Measurements from ENCODE around the gene PLD2.
"Not testable (repeated sequence)": the region's sequence is repeated elsewhere in the genome, so short reads cannot be mapped to it uniquely, and the experiment has no call there.

The PLD2 gene

GRCh38 chr17:4856271-4856936 is 49.5 kb downstream of the PLD2 start:
- peak in 13 of 56 donors; percentile 8 to 72 (median 49) for DNase-seq

GRCh38 chr17:4856937-4857314 is 50.0 kb downstream of the PLD2 start:
- peak in 49 of 56 donors; percentile 17 to 83 (median 62) for DNase-seq

GRCh38 chr17:4857347-4857746 is 50.4 kb downstream of the PLD2 start:
- DNase-seq = not testable (repeated sequence)

DNA sequence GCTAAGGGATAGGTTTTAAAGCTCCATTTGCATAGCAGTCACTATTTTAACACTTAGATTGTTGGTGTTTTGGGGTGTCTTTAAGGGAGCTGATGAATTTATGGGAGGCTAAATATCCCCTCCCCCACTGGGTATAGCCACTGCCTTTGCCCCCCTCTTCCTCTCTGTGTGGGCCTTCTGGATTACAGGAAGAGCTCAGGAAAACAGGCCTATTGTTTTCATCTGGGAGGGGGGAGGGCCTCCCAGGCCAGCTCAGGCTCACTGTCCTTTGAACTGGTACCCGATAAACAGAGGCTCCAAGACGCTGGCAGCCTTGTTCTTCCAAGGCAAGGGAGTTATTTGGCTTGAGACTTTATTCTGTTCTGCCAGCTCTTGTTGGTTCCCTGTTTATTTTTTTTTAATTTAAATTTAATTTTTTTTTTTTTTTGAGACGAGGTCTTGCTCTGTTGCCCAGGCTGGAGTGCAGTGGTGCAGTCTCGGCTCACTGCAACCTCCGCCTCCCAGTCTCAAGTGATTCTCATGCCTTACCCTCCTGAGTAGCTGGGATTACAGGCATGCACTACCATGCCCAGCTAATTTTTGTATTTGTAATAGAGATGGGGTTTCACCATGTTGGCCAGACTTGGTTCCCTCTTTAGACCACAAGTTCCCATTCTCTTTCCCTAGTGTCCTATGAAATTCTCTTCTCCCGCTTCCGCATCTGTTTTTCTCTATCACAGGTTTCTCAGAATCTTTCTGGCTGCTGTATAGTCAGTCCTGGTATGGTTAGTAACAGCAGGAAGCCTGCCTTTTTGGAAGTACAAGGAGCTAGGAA is 51.3 kb downstream of the PLD2 start:
- peak in 52 of 56 donors; percentile 17 to 89 (median 68) for DNase-seq

- peak in 42 of 56 donors; percentile 10 to 66 (median 34) for DNase-seq
Measured at GRCh38 chr17:4858882-4859260, 51.9 kb downstream of the PLD2 start.

GRCh38 chr17:4859816-4860625 is 53.1 kb downstream of the PLD2 start:
- peak in 13 of 56 donors; percentile 12 to 39 (median 24) for DNase-seq

- DNase-seq = peak in 4 of 56 donors; percentile 23 to 36 (median 32)
Measured at GRCh38 chr17:4860651-4861050, 53.7 kb downstream of the PLD2 start.

GRCh38 chr17:4861052-4861451 is 54.1 kb downstream of the PLD2 start:
- DNase-seq = peak in 6 of 56 donors; percentile 18 to 37 (median 26)

DNA sequence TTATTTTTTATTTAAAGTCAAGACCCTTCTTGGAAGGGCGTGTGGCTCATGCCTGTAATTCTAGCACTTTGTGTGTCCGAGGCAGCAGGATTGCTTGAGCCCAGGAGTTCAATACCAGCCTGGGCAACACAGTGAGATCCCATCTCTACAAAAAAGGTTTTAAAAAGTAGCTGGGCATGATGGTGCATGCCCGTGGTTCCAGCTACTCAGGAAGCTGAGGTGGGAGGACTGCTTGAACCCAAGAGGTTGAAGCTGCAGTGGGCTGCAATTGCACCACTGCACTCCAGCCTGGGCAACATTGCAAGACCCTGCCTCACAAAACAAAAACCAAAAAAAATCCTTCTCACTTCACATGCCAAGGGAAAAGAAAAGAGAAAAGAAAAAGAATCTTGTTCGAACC is 55.8 kb downstream of the PLD2 start:
- no peak for DNase-seq

- no peak for DNase-seq
Measured at GRCh38 chr17:4863321-4863720, 56.4 kb downstream of the PLD2 start.

DNA sequence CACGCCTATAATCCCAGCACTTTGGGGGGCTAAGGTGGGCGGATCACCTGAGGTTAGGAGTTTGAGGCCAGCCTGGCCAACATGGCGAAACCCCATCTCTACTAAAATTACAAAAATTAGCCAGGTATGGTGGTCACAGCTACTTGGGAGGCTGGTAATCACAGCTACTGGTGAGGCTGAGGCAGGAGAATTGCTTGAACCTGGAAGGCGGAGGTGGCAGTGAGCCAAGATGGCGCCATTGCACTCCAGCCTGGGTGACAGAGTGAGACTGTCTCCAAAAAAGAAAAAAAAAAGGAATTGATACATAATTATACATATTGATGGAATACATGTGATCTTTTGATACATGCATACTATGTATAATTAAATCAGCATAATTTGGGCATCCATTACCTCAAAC is 60.6 kb downstream of the PLD2 start:
- not testable (repeated sequence) for DNase-seq

DNA sequence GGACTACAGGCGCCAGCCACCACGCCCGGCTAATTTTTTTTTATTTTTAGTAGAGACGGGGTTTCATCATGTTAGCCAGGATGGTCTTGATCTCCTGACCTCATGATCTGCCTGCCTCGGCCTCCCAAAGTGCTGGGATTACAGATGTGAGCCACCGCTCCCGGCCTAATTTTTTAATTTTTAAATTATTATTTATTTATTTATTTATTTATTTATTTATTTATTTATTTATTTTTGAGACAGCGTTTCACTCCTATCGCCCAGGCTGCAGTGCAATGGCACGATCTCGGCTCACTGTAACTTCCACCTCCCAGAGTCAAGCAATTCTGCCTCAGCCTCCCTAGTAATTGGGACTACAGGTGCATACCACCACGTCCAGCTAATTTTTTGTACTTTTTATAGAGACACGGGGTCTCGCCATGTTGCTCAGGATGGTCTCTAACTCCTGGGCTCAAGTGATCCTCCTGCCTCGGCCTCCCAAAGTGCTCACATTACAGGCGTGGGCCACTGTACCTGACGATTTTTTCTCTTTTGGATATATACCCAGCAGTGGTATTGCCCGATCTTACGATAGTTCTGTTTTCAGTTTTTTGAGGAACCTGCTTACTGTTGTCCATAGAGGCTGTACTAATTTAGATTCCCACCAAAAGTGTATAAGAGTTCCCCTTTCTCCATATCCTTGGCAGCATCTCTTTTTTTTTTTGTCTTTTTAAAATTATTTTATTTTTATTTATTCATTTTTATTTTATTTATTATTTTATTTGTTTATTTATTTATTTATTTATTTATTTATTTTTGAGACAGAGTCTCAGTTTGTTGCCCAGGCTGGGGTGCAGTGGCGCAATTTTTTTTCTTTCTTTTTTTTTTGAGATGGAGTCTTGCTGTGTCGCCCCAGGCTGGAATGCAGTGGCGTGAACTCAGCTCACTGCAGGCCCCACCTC is 62.4 kb downstream of the PLD2 start:
- not testable (repeated sequence) for DNase-seq

GRCh38 chr17:4870855-4871254 is 63.9 kb downstream of the PLD2 start:
- no peak for DNase-seq

DNA sequence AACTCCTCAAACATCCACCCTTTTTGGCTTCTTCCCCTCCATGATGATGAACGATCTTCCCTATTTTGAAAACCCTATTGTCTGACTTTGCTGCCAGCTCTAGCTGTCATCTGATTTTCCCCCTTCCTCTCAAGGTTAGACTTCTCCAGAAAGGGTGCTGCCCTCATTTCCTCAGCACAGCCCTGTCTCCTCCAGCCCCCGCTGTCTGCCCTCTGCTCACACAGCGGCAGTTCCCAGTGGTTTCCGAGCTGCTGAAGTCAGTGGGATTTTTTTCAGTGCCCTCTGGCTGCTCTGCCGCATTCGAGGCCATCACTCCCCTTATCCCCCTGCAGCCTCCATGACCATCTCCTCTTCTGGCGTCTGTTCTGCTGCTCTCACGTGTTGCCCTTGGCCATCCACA is 65.8 kb downstream of the PLD2 start:
- DNase-seq = peak in 34 of 56 donors; percentile 6 to 73 (median 26)

Data from nucleus accumbens (tissue), 56 donors.